ENCODE data around the gene TMEM178B. TPM values are rescaled to one million over a fixed set of nuclear protein-coding genes. Genes with fewer than 3 reads are reported as not detected.

TMEM178B gene
- total RNA-seq, 1 experiment from 2014 or later, result 0.11 TPM

GRCh38 chr7:141263508-141263907, 189.6 kb downstream of the TMEM178B start:
- 0 out of 2 replicates have a peak, but pooled peaks cover 1% of the 10 kb centered on the region for H3K4me1 ChIP-seq
- H3K27me3 Mint-ChIP-seq (ENCODE audit: insufficient read depth, unreplicated experiment), result peaks cover 9% of the 10 kb centered on the region
- no peaks in the 10 kb centered on the region for H3K9me3 ChIP-seq
- POLR2A ChIA-PET, result no interaction called here
- CTCF ChIA-PET, result no interaction called here
- no peaks in the 10 kb centered on the region for H3K36me3 Mint-ChIP-seq (ENCODE audit: insufficient read depth, unreplicated experiment)
- DNase-seq, result no peak
- H3K4me3 ChIP-seq (ENCODE audit: low read depth, low read length), result no peak overlapping the region
- TF ChIP-seq CTCF (IDR thresholded peaks at IDR 0.05; ENCODE audit: insufficient read depth in 1 of 2, low read depth in 1 of 2, low read length in 1 of 2, severe bottlenecking in 1 of 2, unreplicated experiment in 1 of 2), result no peak
- no peak overlapping the region for H3K27ac Mint-ChIP-seq (ENCODE audit: unreplicated experiment)
- no peak overlapping the region for H3K4me3 Mint-ChIP-seq (ENCODE audit: unreplicated experiment)
- H3K4me1 Mint-ChIP-seq (ENCODE audit: low read depth, unreplicated experiment), result no peaks in the 10 kb centered on the region
- no peaks in the 10 kb centered on the region for H3K36me3 ChIP-seq (ENCODE audit: control insufficient read depth, insufficient read depth, low read length)
- no peaks in the 10 kb centered on the region for H3K9me3 Mint-ChIP-seq (ENCODE audit: unreplicated experiment)
- H3K27me3 ChIP-seq (replicated peaks; ENCODE audit: control insufficient read depth, insufficient read depth, low read length), result no peaks in the 10 kb centered on the region
- intact Hi-C loops (cut with micrococcal nuclease; ENCODE audit: unreplicated experiment), result no loop called here
- no TSS peak for BruUV-seq (replicated peaks)

- Mint-ChIP-seq H3K36me3 (ENCODE audit: insufficient read depth, unreplicated experiment) (no peaks in the 10 kb centered on the region), H3K4me3 (ENCODE audit: unreplicated experiment) (no peak overlapping the region), H3K4me1 (ENCODE audit: low read depth, unreplicated experiment) (no peaks in the 10 kb centered on the region), H3K27me3 (ENCODE audit: insufficient read depth, unreplicated experiment) (peaks cover 4% of the 10 kb centered on the region), H3K9me3 (ENCODE audit: unreplicated experiment) (no peaks in the 10 kb centered on the region), H3K27ac (ENCODE audit: unreplicated experiment) (no peak overlapping the region)
- no peak overlapping the region for H3K4me3 ChIP-seq (ENCODE audit: low read depth, low read length)
- POLR2A ChIA-PET, result no interaction called here
- H3K36me3 ChIP-seq (ENCODE audit: control insufficient read depth, insufficient read depth, low read length), result no peaks in the 10 kb centered on the region
- no peaks in the 10 kb centered on the region for H3K9me3 ChIP-seq
- CTCF ChIA-PET, result no interaction called here
- BruUV-seq (replicated peaks), result no TSS peak
- intact Hi-C loops (cut with micrococcal nuclease; ENCODE audit: unreplicated experiment), result no loop called here
- no peak for TF ChIP-seq CTCF (IDR thresholded peaks at IDR 0.05; ENCODE audit: insufficient read depth in 1 of 2, low read depth in 1 of 2, low read length in 1 of 2, severe bottlenecking in 1 of 2, unreplicated experiment in 1 of 2)
- 0 out of 2 replicates have a peak, but pooled peaks cover 3% of the 10 kb centered on the region for H3K4me1 ChIP-seq
- DNase-seq, result no peak
- no peaks in the 10 kb centered on the region for H3K27me3 ChIP-seq (replicated peaks; ENCODE audit: control insufficient read depth, insufficient read depth, low read length)
Measured at GRCh38 chr7:141263983-141264382, 190.1 kb downstream of the TMEM178B start.

- Histone ChIP-seq H3K27me3 (replicated peaks; ENCODE audit: control insufficient read depth, insufficient read depth, low read length) (no peaks in the 10 kb centered on the region), H3K9me3 (no peaks in the 10 kb centered on the region), H3K4me3 (ENCODE audit: low read depth, low read length) (no peak overlapping the region), H3K36me3 (ENCODE audit: control insufficient read depth, insufficient read depth, low read length) (no peaks in the 10 kb centered on the region), H3K4me1 (0 out of 2 replicates have a peak, but pooled peaks cover 3% of the 10 kb centered on the region)
- ChIA-PET CTCF (no interaction called here), POLR2A (interaction anchor here (0.6 kb wide), 1 partner anchor 27 kb away, joined by 4 read pairs; no protein-coding TSS in a partner anchor)
- no peaks in the 10 kb centered on the region for H3K4me1 Mint-ChIP-seq (ENCODE audit: low read depth, unreplicated experiment)
- no peak for TF ChIP-seq CTCF (IDR thresholded peaks at IDR 0.05; ENCODE audit: insufficient read depth in 1 of 2, low read depth in 1 of 2, low read length in 1 of 2, severe bottlenecking in 1 of 2, unreplicated experiment in 1 of 2)
- H3K27ac Mint-ChIP-seq (ENCODE audit: unreplicated experiment), result no peak overlapping the region
- no peak for DNase-seq
- no peak overlapping the region for H3K4me3 Mint-ChIP-seq (ENCODE audit: unreplicated experiment)
- BruUV-seq (replicated peaks), result no TSS peak
- H3K27me3 Mint-ChIP-seq (ENCODE audit: insufficient read depth, unreplicated experiment), result peaks cover 3% of the 10 kb centered on the region
- intact Hi-C loops (cut with micrococcal nuclease; ENCODE audit: unreplicated experiment), result no loop called here
- H3K36me3 Mint-ChIP-seq (ENCODE audit: insufficient read depth, unreplicated experiment), result no peaks in the 10 kb centered on the region
- no peaks in the 10 kb centered on the region for H3K9me3 Mint-ChIP-seq (ENCODE audit: unreplicated experiment)
Measured at GRCh38 chr7:141264511-141264910, 190.6 kb downstream of the TMEM178B start.

Measured in Caco-2 (cell line).